C4-2B (cell line): ENCODE measurements around the gene WIF1.

Experiments
- ZFX ChIP-seq: fragments of 450-650 bp; IDR thresholded peaks from 2 replicates; pipeline ENCODE4 v1.6.1; 2017
- TF ChIP-seq, protein P1 (sequence below): fragments of 450-650 bp; conservative IDR thresholded peaks from 2 replicates; pipeline ENCODE4 v1.5.1; 2017; ENCODE audit warnings: mild to moderate bottlenecking

- TF ChIP-seq, protein P1, sequence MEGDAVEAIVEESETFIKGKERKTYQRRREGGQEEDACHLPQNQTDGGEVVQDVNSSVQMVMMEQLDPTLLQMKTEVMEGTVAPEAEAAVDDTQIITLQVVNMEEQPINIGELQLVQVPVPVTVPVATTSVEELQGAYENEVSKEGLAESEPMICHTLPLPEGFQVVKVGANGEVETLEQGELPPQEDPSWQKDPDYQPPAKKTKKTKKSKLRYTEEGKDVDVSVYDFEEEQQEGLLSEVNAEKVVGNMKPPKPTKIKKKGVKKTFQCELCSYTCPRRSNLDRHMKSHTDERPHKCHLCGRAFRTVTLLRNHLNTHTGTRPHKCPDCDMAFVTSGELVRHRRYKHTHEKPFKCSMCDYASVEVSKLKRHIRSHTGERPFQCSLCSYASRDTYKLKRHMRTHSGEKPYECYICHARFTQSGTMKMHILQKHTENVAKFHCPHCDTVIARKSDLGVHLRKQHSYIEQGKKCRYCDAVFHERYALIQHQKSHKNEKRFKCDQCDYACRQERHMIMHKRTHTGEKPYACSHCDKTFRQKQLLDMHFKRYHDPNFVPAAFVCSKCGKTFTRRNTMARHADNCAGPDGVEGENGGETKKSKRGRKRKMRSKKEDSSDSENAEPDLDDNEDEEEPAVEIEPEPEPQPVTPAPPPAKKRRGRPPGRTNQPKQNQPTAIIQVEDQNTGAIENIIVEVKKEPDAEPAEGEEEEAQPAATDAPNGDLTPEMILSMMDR = no peak
- TF ChIP-seq ZFX = no peak
Observed at GRCh38 chr12:65164244-65164643, 43.1 kb upstream of the WIF1 start.
